Kidney tubule cell (primary cell): ENCODE data around the gene USP37.

Experiments used
- DNase-seq: peaks from one replicate; pipeline ENCODE4 v3.0.0-alpha.2; 2018; ENCODE audit warnings: low spot score

Gene USP37, protein sequence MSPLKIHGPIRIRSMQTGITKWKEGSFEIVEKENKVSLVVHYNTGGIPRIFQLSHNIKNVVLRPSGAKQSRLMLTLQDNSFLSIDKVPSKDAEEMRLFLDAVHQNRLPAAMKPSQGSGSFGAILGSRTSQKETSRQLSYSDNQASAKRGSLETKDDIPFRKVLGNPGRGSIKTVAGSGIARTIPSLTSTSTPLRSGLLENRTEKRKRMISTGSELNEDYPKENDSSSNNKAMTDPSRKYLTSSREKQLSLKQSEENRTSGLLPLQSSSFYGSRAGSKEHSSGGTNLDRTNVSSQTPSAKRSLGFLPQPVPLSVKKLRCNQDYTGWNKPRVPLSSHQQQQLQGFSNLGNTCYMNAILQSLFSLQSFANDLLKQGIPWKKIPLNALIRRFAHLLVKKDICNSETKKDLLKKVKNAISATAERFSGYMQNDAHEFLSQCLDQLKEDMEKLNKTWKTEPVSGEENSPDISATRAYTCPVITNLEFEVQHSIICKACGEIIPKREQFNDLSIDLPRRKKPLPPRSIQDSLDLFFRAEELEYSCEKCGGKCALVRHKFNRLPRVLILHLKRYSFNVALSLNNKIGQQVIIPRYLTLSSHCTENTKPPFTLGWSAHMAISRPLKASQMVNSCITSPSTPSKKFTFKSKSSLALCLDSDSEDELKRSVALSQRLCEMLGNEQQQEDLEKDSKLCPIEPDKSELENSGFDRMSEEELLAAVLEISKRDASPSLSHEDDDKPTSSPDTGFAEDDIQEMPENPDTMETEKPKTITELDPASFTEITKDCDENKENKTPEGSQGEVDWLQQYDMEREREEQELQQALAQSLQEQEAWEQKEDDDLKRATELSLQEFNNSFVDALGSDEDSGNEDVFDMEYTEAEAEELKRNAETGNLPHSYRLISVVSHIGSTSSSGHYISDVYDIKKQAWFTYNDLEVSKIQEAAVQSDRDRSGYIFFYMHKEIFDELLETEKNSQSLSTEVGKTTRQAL

DNA sequence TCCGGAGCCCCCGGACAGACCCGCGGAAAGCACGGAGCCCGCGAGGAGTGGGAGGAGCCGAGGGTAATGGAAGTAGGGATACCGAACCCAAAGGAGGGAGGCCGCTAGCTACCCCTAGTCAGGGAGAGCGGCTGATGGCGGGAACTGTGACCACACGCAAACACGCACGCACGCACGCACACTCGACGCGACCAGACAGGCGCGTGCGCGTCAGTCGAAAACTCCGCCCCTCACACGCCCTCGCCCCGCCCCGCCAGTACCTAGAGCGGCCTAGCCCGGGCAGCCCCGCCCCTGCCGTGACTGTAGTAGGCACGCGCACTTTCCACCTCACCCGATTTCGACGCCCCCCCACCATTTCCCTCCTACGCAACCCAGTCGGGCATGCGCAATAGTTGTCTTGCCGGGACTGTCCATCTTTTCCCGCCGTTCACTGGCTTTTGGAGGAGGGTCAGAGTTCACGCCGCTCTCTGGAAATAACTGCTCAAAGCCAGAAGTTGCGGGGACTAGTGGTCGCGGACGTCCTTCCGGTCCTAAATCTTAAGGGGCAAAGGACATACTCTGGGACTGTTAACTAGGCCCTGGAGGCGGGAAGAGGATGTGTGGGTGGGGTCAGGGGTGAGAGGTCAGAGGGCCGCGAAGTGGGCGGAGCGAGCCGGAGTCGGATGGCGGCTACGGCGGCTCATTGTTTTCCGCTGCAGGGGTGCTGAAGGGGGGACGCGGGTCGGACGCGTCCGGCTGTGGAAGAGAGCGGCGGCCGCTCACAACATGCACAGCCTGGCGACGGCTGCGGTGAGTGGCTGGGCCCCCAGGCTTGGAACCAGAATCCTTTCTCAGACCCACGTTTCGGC lies at the start of gene USP37, which contains the start of gene CNOT9:
Gene USP37, minus strand, starts transcription at position 162 of the 848 bp plus-strand sequence. CDS start 9,698 bp downstream, outside the sequence.
Gene CNOT9, plus strand, starts transcription at position 650 of the 848 bp plus-strand sequence. Its CDS starts 116 bp downstream, at position 766.
- DNase-seq, result peak; percentile 98

DNA sequence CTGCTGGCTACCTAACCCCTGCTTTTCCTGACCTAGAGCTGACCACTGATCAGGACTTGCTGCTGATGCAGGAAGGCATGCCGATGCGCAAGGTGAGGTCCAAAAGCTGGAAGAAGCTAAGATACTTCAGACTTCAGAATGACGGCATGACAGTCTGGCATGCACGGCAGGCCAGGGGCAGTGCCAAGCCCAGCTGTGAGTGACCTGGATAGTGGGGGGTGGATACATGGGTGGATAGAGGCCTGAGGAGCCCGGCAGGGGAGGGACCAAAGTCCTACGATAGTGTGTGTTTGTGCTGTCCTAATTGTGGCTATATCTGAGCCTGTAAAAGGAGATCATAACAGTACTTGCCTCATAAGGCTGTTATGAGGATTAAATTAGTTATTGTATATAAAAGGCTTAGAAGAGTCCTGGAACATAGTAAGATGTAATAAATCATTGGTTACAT lies 47.7 kb upstream of the USP37 start:
- no peak for DNase-seq

DNA sequence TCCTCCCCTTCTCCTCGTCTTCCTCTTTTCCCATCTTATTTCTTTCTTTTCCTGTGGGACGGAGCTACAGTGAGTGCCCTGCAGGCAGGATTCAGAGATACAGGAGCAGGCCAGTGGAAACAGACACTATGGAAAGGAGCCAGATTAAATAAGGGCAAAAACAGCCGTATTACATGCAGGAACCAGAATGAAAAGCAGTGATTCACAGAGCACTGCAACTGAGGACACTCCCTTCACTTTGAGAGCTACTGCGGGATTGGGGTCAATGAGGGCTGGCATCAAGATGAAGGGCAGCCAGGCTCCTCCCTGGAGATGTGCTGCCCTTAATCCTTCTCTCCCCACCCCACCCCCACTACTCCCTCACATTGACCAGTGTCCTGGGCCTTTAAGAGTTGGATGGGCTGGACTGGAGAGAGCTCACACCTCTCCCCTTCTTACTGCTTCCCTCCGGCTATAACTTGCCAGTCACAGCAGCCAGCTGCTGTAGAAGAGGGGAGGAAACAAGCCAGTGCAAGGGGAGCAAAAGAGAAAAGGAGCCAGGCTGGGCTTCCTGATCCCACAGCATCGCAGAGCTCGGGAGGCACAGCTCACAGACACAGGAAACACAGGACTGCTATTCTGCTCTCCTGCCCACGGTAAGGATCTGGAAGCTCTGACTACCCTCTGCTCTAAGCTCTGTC lies 39.4 kb upstream of the USP37 start, which contains the start of gene PLCD4:
Gene PLCD4, plus strand, starts transcription at position 464 of the 680 bp plus-strand sequence. CDS start 7,841 bp downstream, outside the sequence.
- peak; percentile 62 for DNase-seq

DNA sequence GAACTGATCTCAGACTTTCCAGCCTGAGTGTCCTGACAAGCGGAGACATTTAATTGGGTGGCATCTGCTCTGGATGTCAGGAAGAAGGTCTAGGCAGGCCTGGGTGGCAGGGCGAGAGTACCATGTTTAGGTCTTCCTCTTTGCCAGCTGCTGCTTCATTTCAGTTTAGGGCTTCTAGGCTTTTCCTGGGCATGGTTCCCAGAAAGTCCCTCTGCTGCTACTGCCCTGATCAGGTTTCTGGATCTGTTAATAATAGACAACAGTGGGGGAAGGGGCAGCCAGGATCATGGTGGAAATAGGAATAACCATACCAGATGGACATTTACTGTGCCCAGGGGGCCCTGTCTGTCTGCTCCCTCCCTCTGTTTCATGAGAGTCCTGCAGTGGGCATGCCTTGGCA lies 37.3 kb upstream of the USP37 start:
- peak; percentile 34 for DNase-seq

DNA sequence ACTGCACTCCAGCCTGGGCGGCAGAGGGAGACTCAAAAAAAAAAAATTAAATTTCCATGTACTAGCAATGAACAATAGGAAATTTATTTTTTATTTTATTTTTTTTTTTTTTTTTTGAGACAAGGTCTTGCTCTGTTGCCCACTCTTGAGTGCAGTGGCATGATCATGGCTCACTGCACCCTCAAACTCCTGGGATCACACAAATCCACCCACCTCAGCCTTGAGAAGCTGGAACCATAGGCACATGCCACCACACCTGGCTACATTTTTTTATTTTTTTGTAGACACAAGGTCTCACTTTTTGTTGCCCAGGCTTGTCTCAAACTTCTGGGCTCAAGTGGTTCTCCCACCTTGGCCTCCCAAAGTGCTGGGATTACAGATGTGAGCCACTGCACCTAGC lies 17.4 kb upstream of the USP37 start:
- no peak for DNase-seq

DNA sequence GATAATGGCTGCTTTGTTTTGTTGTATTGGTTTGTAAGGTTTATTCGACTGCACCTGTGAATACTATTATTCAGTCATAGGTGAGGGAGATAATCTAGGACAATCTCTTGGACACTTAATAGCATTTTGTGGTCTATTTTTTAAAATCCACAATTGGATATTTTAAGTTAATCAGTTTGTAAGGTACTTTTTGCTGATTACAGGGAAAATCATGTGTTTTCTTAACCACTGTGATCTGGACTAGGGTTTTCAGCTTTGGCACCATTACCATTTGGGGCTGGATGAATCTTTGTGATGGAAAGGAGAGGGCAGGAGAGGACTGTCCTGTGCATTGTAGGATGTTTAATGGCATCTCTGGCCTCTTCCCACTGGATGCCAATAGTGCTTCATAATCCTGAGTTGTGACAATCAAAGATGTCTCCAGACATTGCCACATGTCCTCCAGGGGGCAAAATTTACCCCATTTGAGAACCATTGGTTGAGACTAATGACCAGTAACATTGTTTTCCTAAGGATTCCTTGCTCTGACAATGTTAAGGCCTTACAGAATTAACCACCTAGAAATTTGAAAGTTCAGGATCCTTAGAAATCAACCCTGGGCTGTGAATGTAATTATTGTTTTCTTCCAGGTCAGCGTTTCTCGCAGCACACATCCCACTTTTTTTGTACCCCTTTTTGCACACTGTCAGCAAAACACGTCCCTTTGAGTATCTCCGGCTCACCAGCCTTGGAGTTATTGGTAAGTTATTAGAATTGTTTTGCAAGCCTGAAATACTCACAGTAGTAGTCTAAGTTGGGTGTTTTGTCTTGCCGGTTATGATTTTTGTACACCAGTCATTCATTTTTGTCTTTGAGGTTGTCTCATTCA lies 16.1 kb upstream of the USP37 start:
- no peak for DNase-seq

DNA sequence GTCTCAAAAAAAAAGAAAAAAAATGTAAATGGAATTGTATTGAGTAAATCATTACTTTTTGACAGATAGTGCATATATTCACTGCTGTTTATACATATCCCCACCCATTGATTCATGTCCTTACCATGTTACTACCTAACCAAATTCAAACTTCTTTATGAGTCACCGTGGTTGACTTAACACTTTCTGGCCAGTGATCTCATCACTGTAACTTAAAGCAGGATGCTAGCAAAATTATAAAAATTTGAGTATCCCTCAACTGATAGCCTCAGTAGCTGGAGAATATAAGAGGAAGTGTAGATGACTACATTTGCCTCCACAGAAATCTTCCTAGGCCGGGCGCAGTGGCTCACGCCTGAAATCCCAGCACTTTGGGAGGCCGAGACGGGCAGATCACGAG lies 13.9 kb upstream of the USP37 start:
- peak; percentile 89 for DNase-seq

DNA sequence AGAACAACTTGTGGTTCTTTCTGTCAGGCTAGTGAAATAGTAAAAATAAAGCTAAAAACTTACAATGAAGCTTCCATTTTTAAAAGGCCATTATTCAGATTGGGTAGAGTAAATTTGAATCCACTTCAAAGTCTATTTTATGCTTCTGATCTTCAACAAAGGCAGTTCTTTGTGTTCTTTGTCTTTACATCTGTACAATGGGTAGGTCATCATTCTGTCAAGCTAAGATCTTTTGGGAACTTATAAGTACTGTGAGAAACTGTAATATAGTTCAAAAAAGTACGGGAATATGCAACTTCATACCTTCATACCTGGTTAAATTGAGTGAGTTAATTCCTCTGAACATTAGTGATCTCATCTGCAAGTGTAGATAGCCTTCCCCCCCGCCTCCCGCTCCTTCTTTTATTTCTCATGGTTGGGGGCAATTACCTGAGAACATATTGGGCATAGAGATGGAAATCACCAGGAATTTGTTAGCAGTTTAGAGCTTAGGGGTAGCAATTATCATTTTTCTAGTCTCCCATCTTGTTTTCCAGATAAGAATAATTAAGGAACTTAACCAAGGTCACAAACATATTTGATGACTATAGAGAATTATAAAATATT lies 10.2 kb upstream of the USP37 start:
- no peak for DNase-seq

DNA sequence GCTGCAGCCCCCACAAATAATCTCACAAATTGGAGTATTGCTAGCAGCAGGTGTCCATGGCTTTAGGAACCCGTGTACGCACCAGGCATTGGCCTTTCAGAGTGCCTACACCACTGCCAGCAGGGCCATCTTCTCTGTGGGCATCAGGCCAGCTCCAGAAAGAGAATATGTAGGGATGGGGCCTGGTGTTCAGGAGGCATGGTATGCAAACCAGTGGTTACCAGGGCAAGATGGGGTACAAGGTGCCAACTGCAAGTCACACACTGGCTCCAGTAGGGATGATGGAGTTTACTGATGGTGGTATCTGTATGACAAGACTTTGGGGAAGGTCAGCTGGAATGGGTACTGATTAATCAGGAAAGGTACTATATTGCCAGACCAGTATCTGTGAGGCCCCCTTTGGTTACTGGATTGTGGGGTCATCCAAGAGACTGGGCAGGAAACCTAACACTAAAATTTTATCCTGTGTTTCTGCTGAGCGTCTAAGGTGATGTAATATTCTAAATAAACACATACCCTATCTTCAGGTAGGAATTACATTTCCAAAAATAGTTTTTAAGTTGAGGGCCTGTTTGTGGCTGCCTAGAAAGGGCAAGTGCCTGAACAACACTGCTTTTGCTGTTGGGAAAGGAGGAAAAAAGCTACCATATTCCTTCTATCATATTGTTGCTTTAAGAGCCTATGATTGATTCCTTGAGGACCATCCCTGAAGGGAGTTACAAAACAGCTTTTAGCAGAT lies 9.5 kb upstream of the USP37 start:
- no peak for DNase-seq

DNA sequence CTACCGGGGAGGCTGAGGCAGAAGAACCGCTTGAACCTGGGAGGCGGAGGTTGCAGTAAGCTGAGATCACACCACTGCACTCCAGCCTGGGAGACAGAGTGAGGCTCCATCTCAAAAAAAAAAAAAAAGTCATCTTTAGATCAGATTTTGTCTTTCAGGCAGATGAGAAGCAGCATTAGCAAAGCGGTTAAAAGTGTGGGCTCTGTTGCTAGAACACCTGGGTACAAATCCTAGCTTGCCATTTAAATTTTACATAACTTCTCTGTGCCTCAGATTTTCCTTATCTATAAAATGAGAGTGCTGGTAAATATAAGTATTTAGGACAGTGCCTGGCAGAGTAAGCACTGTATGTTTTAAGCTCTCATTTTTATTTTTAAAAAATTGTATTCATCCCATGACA lies 8.7 kb upstream of the USP37 start:
- no peak for DNase-seq

DNA sequence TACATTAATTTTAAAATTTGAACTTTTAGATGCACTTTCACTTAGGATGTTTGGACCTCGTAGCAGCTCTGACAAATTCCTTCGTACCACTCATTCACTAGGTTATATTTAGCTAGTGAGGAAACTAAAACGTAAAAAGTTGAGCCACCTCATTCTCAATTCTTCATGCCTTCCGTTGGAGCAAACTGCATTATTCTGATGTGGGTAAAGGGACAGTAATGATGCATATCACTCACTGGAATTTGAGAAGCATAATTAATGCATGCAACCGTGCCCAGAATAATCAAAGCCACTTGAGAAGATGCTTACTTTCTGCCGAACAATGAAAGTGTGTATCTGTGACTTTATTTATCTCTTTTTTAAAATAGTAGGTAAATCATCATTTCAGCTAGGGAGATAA lies 2.7 kb upstream of the USP37 start:
- DNase-seq, result peak; percentile 20

DNA sequence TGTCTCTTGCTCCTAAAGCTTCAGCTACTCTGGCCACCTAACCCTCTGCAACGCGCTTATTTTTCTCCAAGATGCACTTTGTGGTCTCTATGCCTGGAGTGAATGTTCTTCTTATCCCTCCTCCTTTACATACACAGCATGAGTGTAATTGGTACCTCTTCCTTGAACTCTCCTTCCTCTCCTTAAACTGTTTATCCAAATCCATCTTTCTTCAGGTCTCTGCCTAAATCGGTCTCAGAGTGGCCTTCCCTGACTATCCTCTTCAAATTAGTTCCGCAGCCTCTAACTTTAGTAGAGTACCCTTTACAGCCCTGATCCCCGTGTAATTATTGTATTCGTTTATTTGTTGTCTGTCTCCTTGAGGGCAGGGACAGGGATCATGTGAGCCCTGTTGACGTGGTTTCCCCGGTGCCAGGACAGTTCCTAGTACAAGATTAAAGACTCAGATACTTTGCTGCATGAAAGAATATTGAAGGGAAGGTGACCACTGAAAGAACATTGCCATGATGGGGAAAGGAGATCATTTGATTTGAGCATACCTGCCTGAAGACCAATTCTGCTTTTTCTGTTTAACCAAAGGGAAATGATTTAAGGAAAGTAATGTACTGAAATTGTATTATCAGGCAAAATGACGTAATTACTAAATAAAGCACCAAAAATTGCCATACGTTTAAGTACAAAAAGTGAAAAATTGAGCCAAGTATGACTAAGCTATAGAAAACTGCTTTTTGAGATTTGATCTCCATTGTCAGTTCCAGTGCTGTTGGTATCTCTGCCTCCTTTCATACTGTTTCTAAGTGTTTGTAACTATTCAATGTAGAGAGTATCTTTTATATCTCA lies 1.7 kb upstream of the USP37 start:
- DNase-seq, result peak; percentile 52

DNA sequence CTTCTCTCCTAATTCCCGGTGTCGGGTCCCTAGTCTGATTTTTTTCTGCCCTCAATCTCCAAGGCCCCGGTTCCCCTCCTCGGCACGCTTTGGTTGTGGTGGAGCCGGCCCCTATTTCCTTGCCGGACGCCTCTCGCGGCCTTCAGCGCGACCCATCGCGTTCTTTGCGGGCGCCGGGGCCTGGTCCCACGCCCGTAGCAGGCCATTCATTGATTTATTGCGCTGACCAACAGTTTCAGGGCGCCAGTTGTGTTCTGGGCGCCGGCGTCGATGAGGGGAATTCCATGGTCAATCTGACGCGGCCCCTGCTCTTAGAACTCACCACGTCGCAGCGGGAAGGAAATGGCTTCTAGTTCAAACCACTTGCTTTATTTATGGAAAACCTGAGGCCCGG lies 884 bp upstream of the USP37 start:
- peak; percentile 82 for DNase-seq

DNA sequence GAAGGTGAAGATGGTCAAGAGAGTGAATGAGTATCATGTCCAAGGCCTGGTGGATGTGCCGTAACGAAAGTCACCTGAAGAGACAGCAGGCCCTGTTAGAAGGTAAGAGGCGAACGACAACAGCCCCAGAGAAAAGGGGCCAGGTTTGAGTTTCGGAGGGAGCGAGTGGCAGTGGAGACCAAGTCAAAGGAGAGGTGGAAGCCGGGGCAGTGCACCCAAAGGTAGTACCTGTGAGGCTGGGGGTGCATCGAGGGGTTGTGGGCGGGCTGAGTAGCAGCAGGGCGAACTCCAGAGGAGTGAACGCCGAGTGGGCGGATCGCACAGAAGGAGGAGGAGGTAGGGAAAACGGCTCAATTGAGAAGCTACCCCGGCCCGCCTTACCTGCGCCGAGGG lies 358 bp downstream of the USP37 start:
- DNase-seq, result no peak

DNA sequence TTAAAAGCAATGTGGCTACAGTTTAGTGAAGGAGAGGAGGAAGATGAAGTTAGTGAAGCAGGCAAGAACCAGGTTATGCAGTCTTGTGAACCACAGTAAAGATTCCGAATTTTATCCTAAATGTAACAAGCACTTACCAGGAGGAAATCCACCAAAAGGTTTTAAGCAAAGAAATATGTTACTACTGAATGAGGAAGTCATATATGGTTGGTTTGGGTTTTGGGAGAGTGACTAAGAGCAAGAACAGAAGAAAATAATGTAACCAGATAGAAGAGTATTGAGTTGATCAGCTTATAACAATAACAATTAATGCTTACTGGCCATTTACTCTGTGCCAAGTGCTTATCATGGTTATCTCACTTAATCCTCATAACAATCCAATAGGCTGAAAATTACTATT lies 1.9 kb downstream of the USP37 start:
- DNase-seq, result no peak

DNA sequence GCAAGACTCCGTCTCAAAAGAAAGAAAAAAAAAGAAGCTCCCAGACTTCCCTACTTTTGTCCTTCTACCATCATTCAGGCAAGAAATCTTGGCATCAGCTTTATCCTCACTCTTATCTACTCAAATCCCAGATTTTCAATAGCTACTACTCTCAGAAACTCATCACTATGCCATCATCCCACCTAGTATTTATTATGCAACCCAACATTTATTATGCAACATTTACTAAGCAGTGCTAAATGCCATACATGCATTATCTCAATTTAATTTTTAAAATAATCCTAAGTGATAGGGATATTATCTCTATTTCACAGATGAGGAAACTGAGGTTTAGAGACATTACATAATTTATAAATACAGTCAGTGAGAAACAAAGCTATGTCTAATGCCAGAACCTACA lies 4.1 kb downstream of the USP37 start:
- DNase-seq, result no peak

DNA sequence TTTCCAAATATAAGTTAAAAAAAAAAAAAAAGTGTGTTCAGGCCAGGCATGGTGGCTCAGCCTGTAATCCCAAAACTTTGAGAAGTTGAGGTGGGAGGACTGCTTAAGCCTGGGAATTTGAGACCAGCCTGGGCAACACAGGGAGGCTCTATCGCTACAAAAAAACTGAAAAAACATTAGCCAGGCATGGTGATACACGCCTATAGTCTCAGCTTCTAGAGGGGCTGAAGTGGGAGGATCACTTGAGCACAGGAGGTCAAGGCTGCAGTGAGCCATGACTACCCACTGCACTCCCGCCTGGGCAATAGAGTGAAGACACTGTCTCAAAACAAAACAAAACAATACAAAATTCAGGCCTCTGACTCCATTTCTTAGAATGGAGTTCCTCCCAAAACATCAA lies 9.2 kb downstream of the USP37 start:
- DNase-seq, result no peak

DNA sequence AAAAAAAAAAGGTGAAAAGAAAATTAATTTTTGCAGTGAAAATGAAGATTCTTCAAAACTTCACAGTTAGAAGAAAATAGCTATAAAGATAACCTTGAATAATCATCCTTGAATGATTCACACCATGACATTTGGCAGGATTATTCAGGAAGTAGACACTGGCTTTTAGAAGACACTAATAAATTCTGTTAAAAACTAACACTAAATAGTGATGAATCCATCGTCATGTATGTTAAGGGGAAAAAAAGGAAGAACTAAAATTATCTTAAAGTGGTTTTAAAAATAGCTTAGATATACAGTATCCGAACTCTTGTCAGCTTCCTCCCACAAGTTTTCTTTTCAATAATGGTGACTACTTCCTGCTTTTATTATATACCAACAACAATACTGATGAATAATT lies 10.2 kb downstream of the USP37 start:
- DNase-seq, result no peak
